ENCODE measurements around the gene GLRX3.
"Not testable (repeated sequence)": the region's sequence is repeated elsewhere in the genome, so short reads cannot be mapped to it uniquely, and the experiment has no call there.

- TF ChIP-seq CTCF (conservative IDR thresholded peaks at IDR 0.05; ENCODE audit: low read depth in 2 of 2); EZH2phosphoT487 (IDR thresholded peaks at IDR 0.05; ENCODE audit: unreplicated experiment): not testable (repeated sequence)
Observed at GRCh38 chr10:130090565-130090964, 45.6 kb upstream of the GLRX3 start.
